Type B pancreatic cell (in vitro differentiated cells): ENCODE measurements around the gene TP53I11. TPM values are rescaled to one million over a fixed set of nuclear protein-coding genes. Genes with fewer than 3 reads are reported as not detected.
A peak's percentile ranks its signal among the peaks of the same experiment; 100 is the strongest.

Source experiments
- DNase-seq: peaks from one replicate; pipeline ENCODE4 v3.0.0; 2021; ENCODE audit warnings: mixed read lengths; ENCODE audit not compliant: unreplicated experiment; ENCODE audit errors: extremely low spot score
- H3K27ac Mint-ChIP-seq: 2 replicates; pipeline ENCODE4 v1.8.0; 2021; ENCODE audit warnings: mild to moderate bottlenecking, mixed read lengths
- H3K27me3 Mint-ChIP-seq: 2 replicates; pipeline ENCODE4 v1.8.0; 2021; ENCODE audit warnings: mixed read lengths
- H3K36me3 Mint-ChIP-seq: 2 replicates; pipeline ENCODE4 v1.8.0; 2021; ENCODE audit warnings: mixed read lengths
- H3K4me1 Mint-ChIP-seq: one replicate; pipeline ENCODE4 v1.8.0; 2021; ENCODE audit warnings: mixed read lengths; ENCODE audit not compliant: unreplicated experiment
- H3K4me3 Mint-ChIP-seq: 2 replicates; pipeline ENCODE4 v1.8.0; 2021; ENCODE audit warnings: mild to moderate bottlenecking, mixed read lengths
- H3K9me3 Mint-ChIP-seq: 2 replicates; pipeline ENCODE4 v1.8.0; 2021; ENCODE audit warnings: mixed read lengths
- total RNA-seq: library from RNA; stranded (reverse); gene quantifications from 2 replicates; pipeline ENCODE4 v1.2.1, GENCODE V29; 2021; ENCODE audit warnings: low replicate concordance
- TF ChIP-seq, protein P1 (sequence below): fragments of 200-600 bp; sonication (generic); conservative IDR thresholded peaks from 2 replicates; pipeline ENCODE4 v1.5.0; 2021; ENCODE audit warnings: antibody characterized with exemption, mild to moderate bottlenecking

Gene TP53I11
- total RNA-seq, 1 donor from 2014 or later, result 72.4 TPM

DNA sequence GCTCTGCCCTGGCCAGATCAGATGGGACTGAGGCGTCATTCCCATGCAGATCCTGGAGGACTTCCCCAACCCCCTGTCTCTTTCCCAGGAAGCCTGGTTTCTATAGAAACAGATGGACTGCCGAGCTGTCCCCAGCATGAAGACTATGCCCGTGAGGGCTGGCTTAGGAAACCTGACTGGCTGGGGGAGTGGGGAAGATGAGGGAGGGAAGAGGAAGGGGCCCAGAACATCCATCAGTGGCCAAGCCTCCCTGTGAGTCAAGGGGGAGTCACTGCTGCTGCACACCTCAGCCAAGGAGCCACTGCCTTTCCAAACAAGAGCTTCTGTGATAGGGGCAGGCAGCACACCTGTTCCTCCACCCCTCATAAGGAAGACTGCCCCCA is 5.8 kb downstream of the TP53I11 start:
- TF ChIP-seq, protein P1, sequence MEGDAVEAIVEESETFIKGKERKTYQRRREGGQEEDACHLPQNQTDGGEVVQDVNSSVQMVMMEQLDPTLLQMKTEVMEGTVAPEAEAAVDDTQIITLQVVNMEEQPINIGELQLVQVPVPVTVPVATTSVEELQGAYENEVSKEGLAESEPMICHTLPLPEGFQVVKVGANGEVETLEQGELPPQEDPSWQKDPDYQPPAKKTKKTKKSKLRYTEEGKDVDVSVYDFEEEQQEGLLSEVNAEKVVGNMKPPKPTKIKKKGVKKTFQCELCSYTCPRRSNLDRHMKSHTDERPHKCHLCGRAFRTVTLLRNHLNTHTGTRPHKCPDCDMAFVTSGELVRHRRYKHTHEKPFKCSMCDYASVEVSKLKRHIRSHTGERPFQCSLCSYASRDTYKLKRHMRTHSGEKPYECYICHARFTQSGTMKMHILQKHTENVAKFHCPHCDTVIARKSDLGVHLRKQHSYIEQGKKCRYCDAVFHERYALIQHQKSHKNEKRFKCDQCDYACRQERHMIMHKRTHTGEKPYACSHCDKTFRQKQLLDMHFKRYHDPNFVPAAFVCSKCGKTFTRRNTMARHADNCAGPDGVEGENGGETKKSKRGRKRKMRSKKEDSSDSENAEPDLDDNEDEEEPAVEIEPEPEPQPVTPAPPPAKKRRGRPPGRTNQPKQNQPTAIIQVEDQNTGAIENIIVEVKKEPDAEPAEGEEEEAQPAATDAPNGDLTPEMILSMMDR, result no peak
- no peak for DNase-seq
- Mint-ChIP-seq H3K4me1 (peaks cover 53% of the 10 kb centered on the region), H3K27me3 (no peaks in the 10 kb centered on the region), H3K9me3 (no peaks in the 10 kb centered on the region), H3K27ac (no peak overlapping the region), H3K4me3 (no peak overlapping the region), H3K36me3 (no peaks in the 10 kb centered on the region)

DNA sequence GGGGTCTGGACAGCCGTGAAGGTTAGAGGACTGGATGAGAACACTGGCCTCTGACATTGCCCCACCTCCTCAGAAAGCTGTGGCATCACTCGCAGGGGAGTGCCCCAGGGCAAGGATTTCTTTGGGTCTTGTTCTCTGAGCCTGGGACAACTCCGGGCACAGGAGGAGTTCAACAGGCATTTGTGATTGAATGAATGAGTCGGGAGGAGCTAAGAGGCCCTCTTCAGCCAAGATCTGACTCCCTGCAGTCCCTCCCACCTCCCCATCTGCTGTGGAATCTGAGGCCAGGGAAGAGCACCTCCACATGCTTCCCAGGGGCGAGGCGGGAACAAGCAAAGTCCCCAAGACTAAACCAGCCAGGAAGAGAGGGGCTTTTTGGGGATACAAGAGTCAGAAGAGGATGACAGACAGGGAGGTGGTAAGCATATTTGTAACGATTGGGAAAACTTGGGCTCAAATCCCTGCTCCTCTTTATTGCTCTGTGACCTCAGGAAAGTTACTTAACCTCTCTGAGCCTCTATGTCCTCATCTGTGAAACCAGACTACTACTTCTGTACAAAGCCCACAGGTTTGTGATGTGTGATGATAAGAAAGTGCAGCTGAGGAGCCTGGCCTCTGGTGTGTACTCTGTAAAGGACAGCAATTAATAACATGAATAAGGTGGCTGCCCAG is 6.4 kb downstream of the TP53I11 start:
- Mint-ChIP-seq H3K27me3 (no peaks in the 10 kb centered on the region), H3K9me3 (no peaks in the 10 kb centered on the region), H3K27ac (no peak overlapping the region), H3K4me1 (peaks cover 57% of the 10 kb centered on the region), H3K36me3 (no peaks in the 10 kb centered on the region), H3K4me3 (no peak overlapping the region)
- DNase-seq, result no peak
- TF ChIP-seq, protein P1, result no peak

DNA sequence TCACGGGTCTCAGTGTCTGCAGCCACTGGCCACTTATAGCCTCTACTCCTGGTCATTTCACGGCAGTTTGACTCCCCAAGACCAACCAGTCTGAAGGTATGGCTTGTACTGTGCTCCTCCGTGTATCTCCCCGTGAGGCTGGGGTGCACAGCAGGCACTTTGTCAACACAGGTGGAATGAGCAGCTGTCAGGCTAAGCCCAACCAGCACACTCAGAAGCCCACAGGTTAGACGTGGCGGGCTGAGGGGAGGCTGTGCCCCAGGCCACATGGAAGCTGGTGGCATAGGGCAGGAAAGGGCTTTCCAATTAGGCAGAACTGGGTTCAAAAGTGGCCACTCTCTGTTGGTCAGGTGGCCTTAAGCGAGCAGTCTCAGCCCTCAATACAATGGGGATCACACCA is 7.0 kb downstream of the TP53I11 start:
- Mint-ChIP-seq H3K9me3 (no peaks in the 10 kb centered on the region), H3K4me1 (peaks cover 57% of the 10 kb centered on the region), H3K4me3 (no peak overlapping the region), H3K27me3 (no peaks in the 10 kb centered on the region), H3K36me3 (no peaks in the 10 kb centered on the region), H3K27ac (no peak overlapping the region)
- DNase-seq, result no peak
- TF ChIP-seq, protein P1, result no peak

DNA sequence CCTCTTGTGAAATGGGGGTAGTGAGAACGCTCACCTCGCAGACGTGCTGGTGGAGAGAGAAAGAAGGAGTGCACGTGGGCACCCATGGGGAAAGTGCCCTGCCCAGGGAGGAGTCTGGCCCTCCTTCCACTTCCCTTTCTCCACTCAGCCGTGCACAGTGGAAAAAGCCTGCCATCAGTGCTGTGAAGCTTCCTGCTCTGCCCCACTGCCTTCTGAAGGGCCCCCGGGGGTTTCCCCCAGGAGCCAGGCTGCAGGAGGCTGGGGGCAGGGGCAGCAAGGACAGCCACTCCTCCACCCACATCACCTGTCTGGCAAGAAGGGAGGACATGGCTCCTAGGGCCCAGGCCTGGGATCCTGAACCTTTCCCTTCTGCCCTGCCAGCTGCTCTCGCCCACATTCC is 7.6 kb downstream of the TP53I11 start:
- no peaks in the 10 kb centered on the region for H3K9me3 Mint-ChIP-seq
- no peak for DNase-seq
- no peak overlapping the region for H3K27ac Mint-ChIP-seq
- peaks cover 57% of the 10 kb centered on the region for H3K4me1 Mint-ChIP-seq
- TF ChIP-seq, protein P1, result no peak
- no peaks in the 10 kb centered on the region for H3K36me3 Mint-ChIP-seq
- no peak overlapping the region for H3K4me3 Mint-ChIP-seq
- H3K27me3 Mint-ChIP-seq, result no peaks in the 10 kb centered on the region

DNA sequence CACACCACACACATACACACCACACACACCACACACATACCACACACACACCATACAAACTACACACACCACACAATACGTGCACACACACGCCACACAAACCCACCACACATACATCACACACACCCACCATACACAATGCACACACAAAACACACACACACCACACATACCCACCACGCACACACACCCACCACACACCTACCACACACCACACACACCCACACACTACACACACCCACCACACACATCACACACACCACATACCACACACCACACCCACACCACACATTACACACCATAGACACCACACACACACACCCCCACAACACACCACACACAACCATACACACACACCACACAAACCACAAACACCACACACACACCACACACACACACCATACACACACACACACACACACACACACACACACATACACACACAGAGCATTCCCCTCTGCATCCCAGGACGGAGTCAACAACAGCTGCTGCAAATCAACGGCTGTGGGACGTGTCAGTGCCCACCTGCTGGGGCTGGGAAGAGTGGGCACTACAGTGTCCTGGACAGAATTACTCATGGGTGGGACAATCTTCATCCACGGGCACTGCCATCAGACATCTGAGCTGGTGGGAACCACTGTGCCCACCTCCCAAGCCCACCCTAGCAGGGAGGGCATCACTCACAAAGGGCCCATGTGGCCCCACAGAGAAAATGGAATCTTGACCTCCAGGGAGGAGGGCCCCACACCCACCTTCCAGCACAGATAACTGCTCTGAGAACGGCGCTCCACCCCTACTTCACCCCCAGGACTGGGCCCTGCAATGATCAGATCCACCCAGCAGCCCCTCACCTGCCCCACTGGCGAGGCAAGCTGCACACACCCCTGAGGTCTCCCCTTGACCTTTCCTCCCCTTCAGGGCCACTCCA is 8.4 kb downstream of the TP53I11 start:
- peak overlapping the region; percentile 38 for H3K4me3 Mint-ChIP-seq
- H3K27me3 Mint-ChIP-seq, result no peaks in the 10 kb centered on the region
- no peak overlapping the region for H3K27ac Mint-ChIP-seq
- TF ChIP-seq, protein P1, result no peak
- H3K4me1 Mint-ChIP-seq, result peaks cover 57% of the 10 kb centered on the region
- DNase-seq, result no peak
- H3K36me3 Mint-ChIP-seq, result no peaks in the 10 kb centered on the region
- no peaks in the 10 kb centered on the region for H3K9me3 Mint-ChIP-seq
